AG04450 (cell line): ENCODE data around the gene PIGC. TPM values are rescaled to one million over a fixed set of nuclear protein-coding genes. Genes with fewer than 3 reads are reported as not detected.

ENCODE experiments used
- CTCF ChIA-PET: fragments of 300-600, 350-600 bp; formaldehyde crosslinking; extraction: SDS; loops from one replicate; lab custom pipeline; 2022; ENCODE audit warnings: antibody characterized with exemption, inconsistent platforms; lab: Charles Lee
- POLR2A ChIA-PET: fragments of 350-600 bp; formaldehyde crosslinking; extraction: SDS; loops from one replicate; lab custom pipeline; 2021; ENCODE audit warnings: antibody characterized with exemption, inconsistent platforms; lab: Yijun Ruan, JAX
- DNase-seq: peaks from one replicate; pipeline ENCODE4 v3.0.0-alpha.2; 2011; ENCODE audit warnings: low read depth, low spot score
- H3K27ac ChIP-seq: one replicate; pipeline ENCODE4 v1.5.1; 2012; ENCODE audit warnings: low read depth, low read length, control low read depth
- H3K27me3 ChIP-seq: one replicate; pipeline ENCODE4 v1.6.0; 2012; ENCODE audit warnings: low read length; ENCODE audit not compliant: control insufficient read depth, insufficient read depth
- H3K4me3 ChIP-seq: 2 replicates; pipeline ENCODE4 v1.5.1; 2011; ENCODE audit warnings: mild to moderate bottlenecking, low read depth, low read length, control low read depth
- H3K9me3 ChIP-seq: 2 replicates; pipeline ENCODE4 v1.5.1; 2012; ENCODE audit warnings: low read length; ENCODE audit not compliant: control insufficient read depth, insufficient read depth
- CTCF ChIP-seq: IDR thresholded peaks from 2 replicates; pipeline ENCODE4 v1.5.1; 2011; ENCODE audit warnings: low read depth, low read length, control low read depth, inconsistent platforms
- polyA plus RNA-seq: library from polyadenylated mRNA; depleted of rRNA; stranded (reverse); fragments of >200 nt; gene quantifications from 2 replicates; pipeline ENCODE4 v1.2.3, GENCODE V29; 2011

Gene PIGC
- polyA plus RNA-seq, 1 experiment, result 25.2 TPM

- CTCF ChIA-PET, result interaction anchor here (0.7 to 1.0 kb wide), 2 partner anchors 17 to 458 kb away, joined by 3 to 4 read pairs; partner anchors contain the start of gene PIGC
- no peak for DNase-seq
Measured at GRCh38 chr1:172460887-172461315, 17.0 kb upstream of the PIGC start.

GRCh38 chr1:172460177-172460576, 16.3 kb upstream of the PIGC start:
- no peak for DNase-seq
- no peak overlapping the region for H3K4me3 ChIP-seq
- ChIA-PET POLR2A (no interaction called here), CTCF (interaction anchor here (1.0 kb wide), 1 partner anchor 458 kb away, joined by 4 read pairs; no protein-coding TSS in a partner anchor)
- no peaks in the 10 kb centered on the region for H3K9me3 ChIP-seq
- peaks cover 14% of the 10 kb centered on the region for H3K27me3 ChIP-seq
- no peak overlapping the region for H3K27ac ChIP-seq
- TF ChIP-seq CTCF, result no peak

More at GRCh38 chr1:172460887-172461315, 17.0 kb upstream of the PIGC start:
- Histone ChIP-seq H3K9me3 (no peaks in the 10 kb centered on the region), H3K27me3 (peaks cover 9% of the 10 kb centered on the region), H3K4me3 (no peak overlapping the region), H3K27ac (no peak overlapping the region)
- POLR2A ChIA-PET, result no interaction called here
- TF ChIP-seq CTCF, result no peak

- ChIA-PET CTCF (interaction anchor here (1.3 to 1.8 kb wide), 2 partner anchors 13 to 262 kb away, joined by 3 to 6 read pairs; no protein-coding TSS in a partner anchor), POLR2A (no interaction called here)
- H3K9me3 ChIP-seq, result no peaks in the 10 kb centered on the region
- no peak for DNase-seq
- H3K27me3 ChIP-seq, result peaks cover 19% of the 10 kb centered on the region
- TF ChIP-seq CTCF, result no peak
- H3K4me3 ChIP-seq, result no peak overlapping the region
- no peak overlapping the region for H3K27ac ChIP-seq
Measured at GRCh38 chr1:172457479-172458130, 13.7 kb upstream of the PIGC start.

GRCh38 chr1:172456344-172456769, 12.5 kb upstream of the PIGC start:
- Histone ChIP-seq H3K4me3 (no peak overlapping the region), H3K27ac (no peak overlapping the region), H3K9me3 (no peaks in the 10 kb centered on the region), H3K27me3 (peaks cover 19% of the 10 kb centered on the region)
- no peak for TF ChIP-seq CTCF
- ChIA-PET POLR2A (no interaction called here), CTCF (interaction anchor here (1.3 kb wide), 1 partner anchor 12 kb away, joined by 3 read pairs; no protein-coding TSS in a partner anchor)
- no peak for DNase-seq

GRCh38 chr1:172455451-172455850, 11.6 kb upstream of the PIGC start:
- Histone ChIP-seq H3K27ac (no peak overlapping the region), H3K9me3 (no peaks in the 10 kb centered on the region), H3K4me3 (no peak overlapping the region), H3K27me3 (peaks cover 18% of the 10 kb centered on the region)
- DNase-seq, result no peak
- CTCF ChIA-PET, result no interaction called here
- POLR2A ChIA-PET, result no interaction called here
- no peak for TF ChIP-seq CTCF
